ENCODE data around the gene CENPU.

The CENPU gene

GRCh38 chr4:184666670-184667069 is 67.2 kb downstream of the CENPU start (continued):
- TF ChIP-seq, protein P1, sequence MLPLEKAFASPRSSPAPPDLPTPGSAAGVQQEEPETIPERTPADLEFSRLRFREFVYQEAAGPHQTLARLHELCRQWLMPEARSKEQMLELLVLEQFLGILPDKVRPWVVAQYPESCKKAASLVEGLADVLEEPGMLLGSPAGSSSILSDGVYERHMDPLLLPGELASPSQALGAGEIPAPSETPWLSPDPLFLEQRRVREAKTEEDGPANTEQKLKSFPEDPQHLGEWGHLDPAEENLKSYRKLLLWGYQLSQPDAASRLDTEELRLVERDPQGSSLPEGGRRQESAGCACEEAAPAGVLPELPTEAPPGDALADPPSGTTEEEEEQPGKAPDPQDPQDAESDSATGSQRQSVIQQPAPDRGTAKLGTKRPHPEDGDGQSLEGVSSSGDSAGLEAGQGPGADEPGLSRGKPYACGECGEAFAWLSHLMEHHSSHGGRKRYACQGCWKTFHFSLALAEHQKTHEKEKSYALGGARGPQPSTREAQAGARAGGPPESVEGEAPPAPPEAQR (tag by site-specific recombination; IDR thresholded peaks at IDR 0.05): no peak
- TF ChIP-seq ATF2 (tag by site-specific recombination; IDR thresholded peaks at IDR 0.05; ENCODE audit: low read depth) (no peak), ZNF518A (tag by site-specific recombination; conservative IDR thresholded peaks at IDR 0.05; ENCODE audit: low read depth) (no peak), ZFP69B (tag by site-specific recombination; IDR thresholded peaks at IDR 0.05) (no peak)

GRCh38 chr4:184664445-184665210 is 69.3 kb downstream of the CENPU start:
- CTCF ChIA-PET: no interaction called here
- TF ChIP-seq ZNF654 (tag by site-specific recombination; IDR thresholded peaks at IDR 0.05; ENCODE audit: low read depth) (no peak), ZNF555 (tag by site-specific recombination; conservative IDR thresholded peaks at IDR 0.05) (no peak), ZNF629 (tag by site-specific recombination; IDR thresholded peaks at IDR 0.05) (no peak), ZNF37A (tag by site-specific recombination; IDR thresholded peaks at IDR 0.05) (no peak), ZNF548 (tag by site-specific recombination; IDR thresholded peaks at IDR 0.05) (no peak), ZNF600 (tag by site-specific recombination; IDR thresholded peaks at IDR 0.05) (no peak), SP3 (tag by site-specific recombination; IDR thresholded peaks at IDR 0.05) (no peak), ZNF514 (tag by site-specific recombination; IDR thresholded peaks at IDR 0.05) (no peak), ZNF146 (tag by site-specific recombination; IDR thresholded peaks at IDR 0.05) (no peak), HOXD13 (CRISPR knock-in tag; IDR thresholded peaks at IDR 0.05; ENCODE audit: borderline replicate concordance) (no peak)
- TF ChIP-seq, protein P2, sequence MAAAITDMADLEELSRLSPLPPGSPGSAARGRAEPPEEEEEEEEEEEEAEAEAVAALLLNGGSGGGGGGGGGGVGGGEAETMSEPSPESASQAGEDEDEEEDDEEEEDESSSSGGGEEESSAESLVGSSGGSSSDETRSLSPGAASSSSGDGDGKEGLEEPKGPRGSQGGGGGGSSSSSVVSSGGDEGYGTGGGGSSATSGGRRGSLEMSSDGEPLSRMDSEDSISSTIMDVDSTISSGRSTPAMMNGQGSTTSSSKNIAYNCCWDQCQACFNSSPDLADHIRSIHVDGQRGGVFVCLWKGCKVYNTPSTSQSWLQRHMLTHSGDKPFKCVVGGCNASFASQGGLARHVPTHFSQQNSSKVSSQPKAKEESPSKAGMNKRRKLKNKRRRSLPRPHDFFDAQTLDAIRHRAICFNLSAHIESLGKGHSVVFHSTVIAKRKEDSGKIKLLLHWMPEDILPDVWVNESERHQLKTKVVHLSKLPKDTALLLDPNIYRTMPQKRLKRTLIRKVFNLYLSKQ (tag by site-specific recombination; IDR thresholded peaks at IDR 0.05; ENCODE audit: borderline replicate concordance): no peak
- TF ChIP-seq, protein P3, sequence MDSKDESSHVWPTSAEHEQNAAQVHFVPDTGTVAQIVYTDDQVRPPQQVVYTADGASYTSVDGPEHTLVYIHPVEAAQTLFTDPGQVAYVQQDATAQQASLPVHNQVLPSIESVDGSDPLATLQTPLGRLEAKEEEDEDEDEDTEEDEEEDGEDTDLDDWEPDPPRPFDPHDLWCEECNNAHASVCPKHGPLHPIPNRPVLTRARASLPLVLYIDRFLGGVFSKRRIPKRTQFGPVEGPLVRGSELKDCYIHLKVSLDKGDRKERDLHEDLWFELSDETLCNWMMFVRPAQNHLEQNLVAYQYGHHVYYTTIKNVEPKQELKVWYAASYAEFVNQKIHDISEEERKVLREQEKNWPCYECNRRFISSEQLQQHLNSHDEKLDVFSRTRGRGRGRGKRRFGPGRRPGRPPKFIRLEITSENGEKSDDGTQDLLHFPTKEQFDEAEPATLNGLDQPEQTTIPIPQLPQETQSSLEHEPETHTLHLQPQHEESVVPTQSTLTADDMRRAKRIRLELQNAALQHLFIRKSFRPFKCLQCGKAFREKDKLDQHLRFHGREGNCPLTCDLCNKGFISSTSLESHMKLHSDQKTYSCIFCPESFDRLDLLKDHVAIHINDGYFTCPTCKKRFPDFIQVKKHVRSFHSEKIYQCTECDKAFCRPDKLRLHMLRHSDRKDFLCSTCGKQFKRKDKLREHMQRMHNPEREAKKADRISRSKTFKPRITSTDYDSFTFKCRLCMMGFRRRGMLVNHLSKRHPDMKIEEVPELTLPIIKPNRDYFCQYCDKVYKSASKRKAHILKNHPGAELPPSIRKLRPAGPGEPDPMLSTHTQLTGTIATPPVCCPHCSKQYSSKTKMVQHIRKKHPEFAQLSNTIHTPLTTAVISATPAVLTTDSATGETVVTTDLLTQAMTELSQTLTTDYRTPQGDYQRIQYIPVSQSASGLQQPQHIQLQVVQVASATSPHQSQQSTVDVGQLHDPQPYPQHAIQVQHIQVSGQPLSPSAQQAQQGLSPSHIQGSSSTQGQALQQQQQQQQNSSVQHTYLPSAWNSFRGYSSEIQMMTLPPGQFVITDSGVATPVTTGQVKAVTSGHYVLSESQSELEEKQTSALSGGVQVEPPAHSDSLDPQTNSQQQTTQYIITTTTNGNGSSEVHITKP (tag by site-specific recombination; IDR thresholded peaks at IDR 0.05): no peak
- Histone ChIP-seq H3K27ac (ENCODE audit: extremely low read depth, low read depth, low read length) (no peak overlapping the region), H3K4me3 (ENCODE audit: low read depth, low read length) (no peak overlapping the region), H3K4me1 (ENCODE audit: control insufficient read depth, insufficient read depth, low read length) (no peaks in the 10 kb centered on the region), H3K9me3 (ENCODE audit: control insufficient read depth, insufficient read depth, low read depth, low read length) (no peaks in the 10 kb centered on the region), H3K36me3 (ENCODE audit: control insufficient read depth in 2 of 2, insufficient read depth in 1 of 2, low read length in 2 of 2) (peaks cover 3 to 70% of the 10 kb centered on the region in 2 experiments)
- POLR2A ChIA-PET: interaction anchor here (1.7 kb wide), 1 partner anchor 16 kb away, joined by 8 read pairs; the partner anchor contains the start of genes CASP3 and PRIMPOL

Data from HEK293 (cell line).